GM12878 (cell line): ENCODE data around the gene ZNF282. TPM values are rescaled to one million over a fixed set of nuclear protein-coding genes. Genes with fewer than 3 reads are reported as not detected.

ENCODE experiments used
- ATAC-seq: fragments of 200-7000 bp; cut with Tn5 transposase; 3 replicates; pipeline ENCODE4 v1.9.1; 2020; ENCODE audit warnings: mild to moderate bottlenecking, moderate library complexity
- BruUV-seq: library from RNA; stranded (reverse); fragments of 400-500 nt; replicated peaks from 2 replicates; lab custom pipeline; 2021; lab: Mats Ljungman, UMichigan
- CTCF ChIA-PET: fragments of 300-600 bp; sonication (Branson Sonifier 250); formaldehyde crosslinking; extraction: SDS; loops from one replicate; lab custom pipeline; 2021; ENCODE audit warnings: inconsistent platforms; lab: Yijun Ruan, JAX
- POLR2A ChIA-PET: fragments of 350-600 bp; formaldehyde crosslinking; extraction: SDS; loops from one replicate; lab custom pipeline; 2021; ENCODE audit warnings: inconsistent platforms; lab: Charles Lee
- RAD21 ChIA-PET: fragments of 300-600 bp; sonication (Branson Sonifier 250); formaldehyde crosslinking; loops from one replicate; lab custom pipeline; 2023; ENCODE audit warnings: antibody characterized with exemption; ENCODE audit not compliant: unreplicated experiment; lab: Charles Lee
- SMC1A ChIA-PET: fragments of 300-600 bp; sonication (Branson Sonifier 250); formaldehyde crosslinking; loops from one replicate; lab custom pipeline; 2023; ENCODE audit not compliant: unreplicated experiment, uncharacterized antibody; lab: Charles Lee
- DNase-seq: peaks from one replicate; pipeline ENCODE4 v3.0.0-alpha.2; 2011; ENCODE audit warnings: low read depth, low spot score
- FAIRE-seq: peaks from 3 replicates; lab custom pipeline; 2011; peaks lifted over from hg19 to GRCh38; lab: Jason Lieb, UNC
- H2AFZ ChIP-seq: 2 replicates; pipeline ENCODE4 v1.6.0; 2011; ENCODE audit warnings: low read depth, low read length, control low read depth; ENCODE audit not compliant: control insufficient read depth
- H3K27ac ChIP-seq: 2 replicates; pipeline ENCODE4 v1.5.1; 2011; ENCODE audit warnings: control low read depth; ENCODE audit not compliant: control insufficient read depth, insufficient read depth
- H3K27me3 ChIP-seq, 2 experiments: replicated peaks in 1 of 2; 2 replicates each; pipeline versions ENCODE4 v1.6.0 to v1.6.1; 2011; ENCODE audit warnings: low read length in 1 of 2; ENCODE audit not compliant: control insufficient read depth in 2 of 2, insufficient read depth in 2 of 2
- H3K36me3 ChIP-seq, 2 experiments: 2 replicates each; pipeline ENCODE4 v1.5.1; 2011; ENCODE audit warnings: low read length in 1 of 2; ENCODE audit not compliant: control insufficient read depth in 2 of 2, insufficient read depth in 2 of 2
- H3K4me1 ChIP-seq: 2 replicates; pipeline ENCODE4 v1.6.1; 2011; ENCODE audit warnings: mild to moderate bottlenecking, low read length, moderate library complexity, mixed read lengths; ENCODE audit not compliant: control insufficient read depth, insufficient read depth
- H3K4me2 ChIP-seq: 2 replicates; pipeline ENCODE4 v1.6.0; 2011; ENCODE audit warnings: control low read depth; ENCODE audit not compliant: control insufficient read depth, insufficient read depth
- H3K4me3 ChIP-seq: fragments of 200-600 bp; sonication (generic); 2 replicates; pipeline ENCODE4 v1.5.1; 2016
- H3K79me2 ChIP-seq: 2 replicates; pipeline ENCODE4 v1.6.0; 2011; ENCODE audit warnings: low read length; ENCODE audit not compliant: control insufficient read depth, insufficient read depth
- H3K9ac ChIP-seq: 2 replicates; pipeline ENCODE4 v1.8.0; 2011; ENCODE audit warnings: low read length, control low read depth, mixed read lengths; ENCODE audit not compliant: control insufficient read depth, insufficient read depth
- H3K9me3 ChIP-seq: replicated peaks from 3 replicates; pipeline ENCODE4 v1.5.1; 2011; ENCODE audit warnings: mild to moderate bottlenecking, low read length; ENCODE audit not compliant: control insufficient read depth, insufficient read depth
- H4K20me1 ChIP-seq: 2 replicates; pipeline ENCODE4 v1.6.0; 2011; ENCODE audit not compliant: control insufficient read depth, insufficient read depth
- BMI1 ChIP-seq: fragments of 450-650 bp; IDR thresholded peaks from 2 replicates; pipeline ENCODE4 v1.6.1; 2016; ENCODE audit warnings: mild to moderate bottlenecking, moderate library complexity, borderline replicate concordance
- BRCA1 ChIP-seq: IDR thresholded peaks from 2 replicates; pipeline ENCODE4 v1.6.1; 2011; ENCODE audit warnings: low read depth, low read length, improper control_type of control experiment
- CBX3 ChIP-seq: fragments of 200-600 bp; sonication (generic); IDR thresholded peaks from 2 replicates; pipeline ENCODE4 v1.6.1; 2016; ENCODE audit warnings: low read depth, borderline replicate concordance
- CHD1 ChIP-seq: IDR thresholded peaks from 2 replicates; pipeline ENCODE4 v1.6.1; 2012; ENCODE audit warnings: low read depth, low read length, improper control_type of control experiment
- HDAC2 ChIP-seq: fragments of 200-600 bp; sonication (generic); IDR thresholded peaks from 2 replicates; pipeline ENCODE4 v1.6.1; 2017
- PAX8 ChIP-seq: fragments of 450-650 bp; IDR thresholded peaks from 2 replicates; pipeline ENCODE4 v1.6.1; 2017; ENCODE audit warnings: mild to moderate bottlenecking, moderate library complexity
- POLR2AphosphoS2 ChIP-seq: IDR thresholded peaks from 2 replicates; pipeline ENCODE4 v1.6.1; 2011; ENCODE audit warnings: low read depth, mild to moderate bottlenecking, low read length, improper control_type of control experiment, moderate library complexity
- RELA ChIP-seq: fragments of 450-650 bp; IDR thresholded peaks from 2 replicates; pipeline ENCODE4 v1.8.0; 2014; ENCODE audit warnings: borderline replicate concordance; ENCODE audit not compliant: partially characterized antibody
- SRF ChIP-seq, 2 experiments: IDR thresholded peaks; 2 replicates each; pipeline ENCODE4 v1.6.1; 2011; ENCODE audit warnings: low read depth in 2 of 2, low read length in 2 of 2, mild to moderate bottlenecking in 1 of 2, moderate library complexity in 1 of 2
- STAT1 ChIP-seq: fragments of 450-650 bp; conservative IDR thresholded peaks from 2 replicates; pipeline ENCODE4 v1.6.1; 2014; ENCODE audit warnings: antibody characterized with exemption, mild to moderate bottlenecking
- SUPT20H ChIP-seq: IDR thresholded peaks from 2 replicates; pipeline ENCODE4 v1.6.1; 2011; ENCODE audit warnings: low read depth, mild to moderate bottlenecking, low read length, moderate library complexity, borderline replicate concordance; ENCODE audit not compliant: control insufficient read depth
- ZBTB11 ChIP-seq: fragments of 450-650 bp; formaldehyde crosslinking; IDR thresholded peaks from 2 replicates; pipeline ENCODE4 v1.5.0; 2022; ENCODE audit warnings: mild to moderate bottlenecking, missing genetic modification characterization
- WGBS: methylation state at CpG from one replicate; pipeline ENCODE4 v1.1.6; 2016; ENCODE audit warnings: low lambda C conversion rate; ENCODE audit not compliant: insufficient replicate concordance, insufficient coverage; ENCODE audit errors: missing lambda C conversion rate; 5-methylcytosine and 5-hydroxymethylcytosine counted together
- in situ Hi-C: fragments of 300-500 bp; cut with MboI; formaldehyde crosslinking; loops from 9 replicates; pipeline ENCODE4 v1.14.3; 2018; ENCODE audit warnings: mixed read lengths
- intact Hi-C: fragments of 100-400 bp; cut with micrococcal nuclease; formaldehyde crosslinking; loops from one replicate; pipeline ENCODE4 v1.14.2; 2022; ENCODE audit not compliant: unreplicated experiment
- polyA plus RNA-seq, 11 experiments: library from polyadenylated mRNA; depleted of rRNA in 4 of 11; unstranded in 6 of 11; stranded (reverse) in 5 of 11; fragments of >200 nt; fragmentation: Nextera tagmentation in 4 of 11; fragmentation: Illumina TruSeq in 1 of 11; extraction: Ambion mirVana in 4 of 11; extraction: Trizol in 1 of 11; gene quantifications; 1 replicate in 1 of 11; 2 replicates in 10 of 11; pipeline versions ENCODE4 v1.2.1 to v1.2.3, GENCODE V29; 2011 to 2016; ENCODE audit warnings: inconsistent platforms in 2 of 11, missing spikeins in 2 of 11, low read depth in 1 of 11
- total RNA-seq, 4 experiments: library from RNA; depleted of rRNA in 3 of 4; stranded (reverse); fragments of >200 nt in 3 of 4; fragmentation: Illumina TruSeq in 1 of 4; extraction: Trizol in 1 of 4; gene quantifications; 2 replicates each; pipeline versions ENCODE4 v1.2.1 to v1.2.3, GENCODE V29; 2013 to 2021
- TF ChIP-seq, protein P1 (sequence below): IDR thresholded peaks from 2 replicates; pipeline ENCODE4 v1.6.1; 2011; ENCODE audit warnings: borderline replicate concordance, low read depth, mild to moderate bottlenecking, moderate library complexity, low read length; ENCODE audit not compliant: insufficient read depth, poor library complexity, severe bottlenecking
- TF ChIP-seq, protein P2 (sequence below): fragments of 450-650 bp; IDR thresholded peaks from 2 replicates; pipeline ENCODE4 v1.6.1; 2017; ENCODE audit warnings: borderline replicate concordance

Gene ZNF282
- total and polyA plus RNA-seq, 10 of the 15 experiments (the other 5 are each of a cell fraction or from before 2014, with no cell fraction given) = 0.35 to 28.4 (median 8.1) TPM

- Histone ChIP-seq H3K9me3 (no peaks in the 10 kb centered on the region), H3K4me1 (peaks cover 5% of the 10 kb centered on the region), H3K79me2 (peaks cover 55% of the 10 kb centered on the region), H3K27me3 (no peaks in the 10 kb centered on the region), H3K27ac (peak overlapping the region; percentile 94), H3K36me3 (no peaks in the 10 kb centered on the region), H3K4me2 (peak overlapping the region; percentile 78), H3K4me3 (peak overlapping the region; percentile 80), H2AFZ (peak overlapping the region; percentile 82), H3K9ac (peak overlapping the region; percentile 82), H4K20me1 (no peaks in the 10 kb centered on the region)
- 1% methylated on average over 83 of the region's 86 CpGs for WGBS
- in situ Hi-C loops (no loop called here), intact Hi-C loops (loop anchor here (1.0 to 10.0 kb wide), 5 partner anchors 22 to 474 kb away; partner anchors contain the start of genes ZNF212, ZNF282 and ZNF425)
- SMC1A ChIA-PET = interaction anchor here (1.1 to 1.7 kb wide), 3 partner anchors 47 to 137 kb away, joined by 3 read pairs; partner anchors contain the start of gene ZNF282
- CTCF ChIA-PET = interaction anchor here (0.9 to 3.4 kb wide), 13 partner anchors 10 to 451 kb away, joined by 3 to 37 read pairs (median 4); partner anchors contain the start of genes ZNF282 and ZNF425
- TSS peak; percentile 56 for BruUV-seq
- POLR2A ChIA-PET = interaction anchor here (0.8 to 3.0 kb wide), 7 partner anchors 10 to 114 kb away, joined by 3 to 31 read pairs (median 4); partner anchors contain the start of genes ZNF282, ZNF425 and ZNF783
- no peak for DNase-seq
- ATAC-seq = peak; percentile 47
- RAD21 ChIA-PET = interaction anchor here (0.9 to 3.4 kb wide), 9 partner anchors 10 to 114 kb away, joined by 3 to 20 read pairs (median 4); partner anchors contain the start of genes ZNF282, ZNF425 and ZNF783
- no peak for FAIRE-seq
- TF ChIP-seq SRF (IDR thresholded peaks at IDR 0.05; ENCODE audit: low read depth in 2 of 2, low read length in 2 of 2) (no peak), POLR2AphosphoS2 (no peak), RELA (no peak), CHD1 (no peak), SUPT20H (no peak), ZBTB11 (CRISPR knock-in tag) (no peak), CBX3 (no peak), BMI1 (peak; percentile 77), HDAC2 (no peak), STAT1 (no peak), BRCA1 (no peak), PAX8 (no peak)
- TF ChIP-seq, protein P1, sequence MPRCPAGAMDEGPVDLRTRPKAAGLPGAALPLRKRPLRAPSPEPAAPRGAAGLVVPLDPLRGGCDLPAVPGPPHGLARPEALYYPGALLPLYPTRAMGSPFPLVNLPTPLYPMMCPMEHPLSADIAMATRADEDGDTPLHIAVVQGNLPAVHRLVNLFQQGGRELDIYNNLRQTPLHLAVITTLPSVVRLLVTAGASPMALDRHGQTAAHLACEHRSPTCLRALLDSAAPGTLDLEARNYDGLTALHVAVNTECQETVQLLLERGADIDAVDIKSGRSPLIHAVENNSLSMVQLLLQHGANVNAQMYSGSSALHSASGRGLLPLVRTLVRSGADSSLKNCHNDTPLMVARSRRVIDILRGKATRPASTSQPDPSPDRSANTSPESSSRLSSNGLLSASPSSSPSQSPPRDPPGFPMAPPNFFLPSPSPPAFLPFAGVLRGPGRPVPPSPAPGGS = no peak
- TF ChIP-seq, protein P2, sequence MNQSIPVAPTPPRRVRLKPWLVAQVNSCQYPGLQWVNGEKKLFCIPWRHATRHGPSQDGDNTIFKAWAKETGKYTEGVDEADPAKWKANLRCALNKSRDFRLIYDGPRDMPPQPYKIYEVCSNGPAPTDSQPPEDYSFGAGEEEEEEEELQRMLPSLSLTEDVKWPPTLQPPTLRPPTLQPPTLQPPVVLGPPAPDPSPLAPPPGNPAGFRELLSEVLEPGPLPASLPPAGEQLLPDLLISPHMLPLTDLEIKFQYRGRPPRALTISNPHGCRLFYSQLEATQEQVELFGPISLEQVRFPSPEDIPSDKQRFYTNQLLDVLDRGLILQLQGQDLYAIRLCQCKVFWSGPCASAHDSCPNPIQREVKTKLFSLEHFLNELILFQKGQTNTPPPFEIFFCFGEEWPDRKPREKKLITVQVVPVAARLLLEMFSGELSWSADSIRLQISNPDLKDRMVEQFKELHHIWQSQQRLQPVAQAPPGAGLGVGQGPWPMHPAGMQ = no peak
Observed at GRCh38 chr7:149147752-149148653, 47.3 kb upstream of the ZNF282 start.
